Nephron (organoid): ENCODE measurements around the gene CACNA2D3.

ENCODE experiments used
- H3K27ac Mint-ChIP-seq, 3 experiments: 2 replicates each; pipeline ENCODE4 v1.8.0; 2020; ENCODE audit warnings: mixed read lengths in 3 of 3, mild to moderate bottlenecking in 2 of 3, moderate library complexity in 1 of 3
- H3K27me3 Mint-ChIP-seq: 2 replicates; pipeline ENCODE4 v1.8.0; 2021; ENCODE audit warnings: low read depth, mild to moderate bottlenecking, moderate library complexity, mixed read lengths
- H3K36me3 Mint-ChIP-seq: 2 replicates; pipeline ENCODE4 v1.8.0; 2020; ENCODE audit warnings: low read depth, mixed read lengths
- H3K4me1 Mint-ChIP-seq: 2 replicates; pipeline ENCODE4 v1.8.0; 2020; ENCODE audit warnings: mixed read lengths
- H3K4me3 Mint-ChIP-seq, 3 experiments: 2 replicates each; pipeline ENCODE4 v1.8.0; 2020; ENCODE audit warnings: mild to moderate bottlenecking in 3 of 3, mixed read lengths in 3 of 3, moderate library complexity in 2 of 3
- H3K9me3 Mint-ChIP-seq: 2 replicates; pipeline ENCODE4 v1.8.0; 2020; ENCODE audit warnings: mixed read lengths
- TF ChIP-seq, protein P1 (sequence below), 3 experiments: fragments of 200-600 bp; sonication (generic); IDR thresholded peaks; one replicate each; pipeline ENCODE4 v1.5.0; 2021; ENCODE audit warnings: antibody characterized with exemption in 3 of 3; ENCODE audit not compliant: unreplicated experiment in 3 of 3

CACNA2D3 gene

GRCh38 chr3:54817628-54818027 is 695.3 kb downstream of the CACNA2D3 start:
- H3K4me3 Mint-ChIP-seq, result no peak overlapping the region
- H3K9me3 Mint-ChIP-seq, result no peaks in the 10 kb centered on the region
- H3K36me3 Mint-ChIP-seq, result no peaks in the 10 kb centered on the region
- TF ChIP-seq, protein P1, sequence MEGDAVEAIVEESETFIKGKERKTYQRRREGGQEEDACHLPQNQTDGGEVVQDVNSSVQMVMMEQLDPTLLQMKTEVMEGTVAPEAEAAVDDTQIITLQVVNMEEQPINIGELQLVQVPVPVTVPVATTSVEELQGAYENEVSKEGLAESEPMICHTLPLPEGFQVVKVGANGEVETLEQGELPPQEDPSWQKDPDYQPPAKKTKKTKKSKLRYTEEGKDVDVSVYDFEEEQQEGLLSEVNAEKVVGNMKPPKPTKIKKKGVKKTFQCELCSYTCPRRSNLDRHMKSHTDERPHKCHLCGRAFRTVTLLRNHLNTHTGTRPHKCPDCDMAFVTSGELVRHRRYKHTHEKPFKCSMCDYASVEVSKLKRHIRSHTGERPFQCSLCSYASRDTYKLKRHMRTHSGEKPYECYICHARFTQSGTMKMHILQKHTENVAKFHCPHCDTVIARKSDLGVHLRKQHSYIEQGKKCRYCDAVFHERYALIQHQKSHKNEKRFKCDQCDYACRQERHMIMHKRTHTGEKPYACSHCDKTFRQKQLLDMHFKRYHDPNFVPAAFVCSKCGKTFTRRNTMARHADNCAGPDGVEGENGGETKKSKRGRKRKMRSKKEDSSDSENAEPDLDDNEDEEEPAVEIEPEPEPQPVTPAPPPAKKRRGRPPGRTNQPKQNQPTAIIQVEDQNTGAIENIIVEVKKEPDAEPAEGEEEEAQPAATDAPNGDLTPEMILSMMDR (IDR thresholded peaks at IDR 0.05; ENCODE audit: unreplicated experiment in 3 of 3), result no peak
- H3K27me3 Mint-ChIP-seq, result peaks cover 16% of the 10 kb centered on the region
- H3K4me1 Mint-ChIP-seq, result peaks cover 17% of the 10 kb centered on the region
- H3K27ac Mint-ChIP-seq, result no peak overlapping the region

DNA sequence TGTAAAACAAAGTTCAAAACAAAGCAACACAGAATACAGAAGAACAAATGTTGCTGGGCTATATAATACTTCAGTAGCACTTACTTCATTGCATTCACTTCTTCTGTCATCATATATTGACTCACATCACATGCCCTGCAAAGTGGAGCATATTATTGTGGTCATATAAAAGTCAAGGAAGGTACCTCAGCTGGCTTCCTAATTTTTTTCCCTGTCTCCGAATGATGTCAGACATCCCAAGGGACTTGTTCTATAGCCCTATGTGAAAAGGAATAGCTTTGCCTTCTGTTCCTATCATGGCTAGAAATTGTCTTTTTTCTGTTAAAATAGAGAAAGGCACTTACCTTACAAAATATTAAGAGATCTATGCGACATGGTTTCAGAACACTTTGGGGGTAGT is 696.1 kb downstream of the CACNA2D3 start:
- Mint-ChIP-seq H3K36me3 (no peaks in the 10 kb centered on the region), H3K9me3 (no peaks in the 10 kb centered on the region), H3K27me3 (peaks cover 12% of the 10 kb centered on the region), H3K4me3 (no peak overlapping the region), H3K4me1 (peaks cover 17% of the 10 kb centered on the region), H3K27ac (no peak overlapping the region)
- TF ChIP-seq, protein P1 (IDR thresholded peaks at IDR 0.05; ENCODE audit: unreplicated experiment in 3 of 3), result no peak

GRCh38 chr3:54818942-54819341 is 696.6 kb downstream of the CACNA2D3 start:
- TF ChIP-seq, protein P1 (IDR thresholded peaks at IDR 0.05; ENCODE audit: unreplicated experiment in 3 of 3), result no peak
- Mint-ChIP-seq H3K36me3 (no peaks in the 10 kb centered on the region), H3K4me3 (no peak overlapping the region), H3K27me3 (peaks cover 12% of the 10 kb centered on the region), H3K9me3 (no peaks in the 10 kb centered on the region), H3K27ac (no peak overlapping the region), H3K4me1 (peaks cover 17% of the 10 kb centered on the region)

- Mint-ChIP-seq H3K4me3 (no peak overlapping the region), H3K27me3 (peaks cover 7% of the 10 kb centered on the region), H3K36me3 (no peaks in the 10 kb centered on the region), H3K9me3 (no peaks in the 10 kb centered on the region), H3K4me1 (peaks cover 17% of the 10 kb centered on the region), H3K27ac (peak overlapping the region in 1 of 3 experiments; percentile 55)
- TF ChIP-seq, protein P1 (IDR thresholded peaks at IDR 0.05; ENCODE audit: unreplicated experiment in 3 of 3), result no peak
Observed at GRCh38 chr3:54819946-54820345, 697.6 kb downstream of the CACNA2D3 start.

- Mint-ChIP-seq H3K36me3 (no peaks in the 10 kb centered on the region), H3K4me1 (peaks cover 17% of the 10 kb centered on the region), H3K4me3 (no peak overlapping the region), H3K27ac (no peak overlapping the region), H3K27me3 (peaks cover 4% of the 10 kb centered on the region), H3K9me3 (no peaks in the 10 kb centered on the region)
- TF ChIP-seq, protein P1 (IDR thresholded peaks at IDR 0.05; ENCODE audit: unreplicated experiment in 3 of 3), result no peak
Observed at GRCh38 chr3:54822206-54822605, 699.9 kb downstream of the CACNA2D3 start.

GRCh38 chr3:54826251-54826691 is 703.9 kb downstream of the CACNA2D3 start:
- H3K4me1 Mint-ChIP-seq, result peaks cover 10% of the 10 kb centered on the region
- H3K9me3 Mint-ChIP-seq, result peaks cover 8% of the 10 kb centered on the region
- no peaks in the 10 kb centered on the region for H3K36me3 Mint-ChIP-seq
- TF ChIP-seq, protein P1 (IDR thresholded peaks at IDR 0.05; ENCODE audit: unreplicated experiment in 3 of 3), result no peak
- no peak overlapping the region for H3K27ac Mint-ChIP-seq
- no peak overlapping the region for H3K4me3 Mint-ChIP-seq
- peaks cover 4% of the 10 kb centered on the region for H3K27me3 Mint-ChIP-seq
